A673 (cell line): ENCODE data around the gene ZSWIM8. TPM values are rescaled to one million over a fixed set of nuclear protein-coding genes. Genes with fewer than 3 reads are reported as not detected.

Source experiments
- BruUV-seq: library from RNA; stranded (reverse); fragments of 400-500 nt; replicated peaks from 2 replicates; lab custom pipeline; 2021; lab: Mats Ljungman, UMichigan
- CTCF ChIA-PET: fragments of 300-600 bp; sonication (Branson Sonifier 250); formaldehyde crosslinking; loops from one replicate; lab custom pipeline; 2022; ENCODE audit warnings: antibody characterized with exemption; lab: Charles Lee
- POLR2A ChIA-PET: fragments of 300-600 bp; sonication (Branson Sonifier 250); formaldehyde crosslinking; loops from one replicate; lab custom pipeline; 2022; ENCODE audit warnings: antibody characterized with exemption; ENCODE audit not compliant: low non-redundant PET; lab: Charles Lee
- DNase-seq: peaks from one replicate; pipeline ENCODE4 v3.0.0-alpha.2; 2015; ENCODE audit warnings: low spot score
- H3K27ac ChIP-seq: fragments of 200-600 bp; sonication (generic); 2 replicates; pipeline ENCODE4 v1.5.1; 2016; ENCODE audit warnings: mixed run types, low read depth, mild to moderate bottlenecking, mixed read lengths, antibody characterized with exemption, low read length; ENCODE audit not compliant: poor library complexity, severe bottlenecking
- H3K27me3 ChIP-seq: fragments of 200-600 bp; sonication (generic); replicated peaks from 2 replicates; pipeline ENCODE4 v1.6.1; 2017; ENCODE audit warnings: mixed run types, low read depth, mild to moderate bottlenecking, mixed read lengths, antibody characterized with exemption, low read length; ENCODE audit not compliant: insufficient read depth, poor library complexity
- H3K36me3 ChIP-seq: fragments of 200-600 bp; sonication (generic); 2 replicates; pipeline ENCODE4 v1.6.1; 2016; ENCODE audit warnings: mixed run types, mild to moderate bottlenecking, mixed read lengths, antibody characterized with exemption, low read length; ENCODE audit not compliant: insufficient read depth, poor library complexity, severe bottlenecking
- H3K4me1 ChIP-seq: fragments of 200-600 bp; sonication (generic); 2 replicates; pipeline ENCODE4 v1.6.1; 2017; ENCODE audit warnings: mixed run types, mild to moderate bottlenecking, mixed read lengths, antibody characterized with exemption, low read length; ENCODE audit not compliant: insufficient read depth, poor library complexity, severe bottlenecking
- H3K4me3 ChIP-seq: fragments of 200-600 bp; sonication (generic); 2 replicates; pipeline ENCODE4 v1.5.1; 2016; ENCODE audit warnings: low read depth, mixed run types, mild to moderate bottlenecking, mixed read lengths, low read length; ENCODE audit not compliant: poor library complexity, severe bottlenecking
- H3K9me3 ChIP-seq: fragments of 200-600 bp; sonication (generic); 2 replicates; pipeline ENCODE4 v1.6.1; 2016; ENCODE audit warnings: mixed run types, low read depth, mild to moderate bottlenecking, mixed read lengths, antibody characterized with exemption, low read length; ENCODE audit not compliant: poor library complexity, severe bottlenecking
- CTCF ChIP-seq: fragments of 300-800, 200-600 bp; sonication (generic); conservative IDR thresholded peaks from 2 replicates; pipeline ENCODE4 v1.5.1; 2017; ENCODE audit warnings: low read depth, mild to moderate bottlenecking, antibody characterized with exemption, low read length, moderate library complexity, mixed read lengths
- EZH2 ChIP-seq: fragments of 200-600 bp; sonication (generic); IDR thresholded peaks from 2 replicates; pipeline ENCODE4 v1.6.1; 2017; ENCODE audit warnings: borderline replicate concordance, low read depth, mild to moderate bottlenecking, mixed read lengths, antibody characterized with exemption, low read length; ENCODE audit not compliant: poor library complexity, severe bottlenecking
- intact Hi-C: fragments of 100-400 bp; cut with micrococcal nuclease; formaldehyde crosslinking; loops from one replicate; pipeline ENCODE4 v1.10.0; 2022; ENCODE audit not compliant: unreplicated experiment
- total RNA-seq: library from RNA; stranded (reverse); gene quantifications from 2 replicates; pipeline ENCODE4 v1.2.3, GENCODE V29; 2021

Gene ZSWIM8
- total RNA-seq, 1 experiment from 2014 or later = 71.3 TPM

DNA sequence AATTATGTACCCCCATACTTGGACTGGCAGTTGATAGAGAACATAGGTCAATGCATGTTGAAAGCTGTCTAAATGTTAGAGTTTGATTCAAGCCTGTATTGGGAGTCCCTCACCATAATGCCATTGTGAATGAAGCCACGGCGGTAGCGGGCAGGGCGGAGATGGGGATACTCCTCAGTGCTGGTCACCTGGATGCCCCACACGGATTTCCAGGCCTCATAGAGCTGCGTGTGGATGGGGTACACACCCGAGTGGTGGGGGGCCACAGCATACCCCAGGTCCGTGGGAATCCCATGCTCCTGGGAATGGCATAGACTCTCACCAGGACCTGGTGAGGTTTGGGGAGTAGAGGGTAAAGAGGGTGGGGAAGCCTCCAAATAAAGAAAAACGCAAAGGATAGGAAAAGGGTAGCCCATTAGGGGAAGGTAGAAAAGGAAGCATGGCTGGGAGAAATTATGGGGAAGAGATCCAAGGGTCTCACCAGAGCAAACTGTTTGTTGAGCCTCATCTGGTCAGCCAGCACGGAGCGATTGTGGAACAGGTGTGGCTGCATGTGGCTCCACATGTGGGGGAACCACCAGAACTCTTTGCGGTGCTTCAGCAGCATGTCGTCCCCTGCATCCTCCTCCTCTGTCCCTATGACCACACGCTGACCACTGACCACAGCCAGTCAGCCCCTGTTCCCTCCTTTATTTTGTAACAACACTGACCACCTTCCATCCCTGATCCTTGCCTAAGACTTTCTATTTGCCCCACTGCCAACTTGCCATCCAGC lies 21.0 kb downstream of the ZSWIM8 start:
- POLR2A ChIA-PET = no interaction called here
- CTCF ChIA-PET = no interaction called here
- H3K9me3 ChIP-seq = no peaks in the 10 kb centered on the region
- no peaks in the 10 kb centered on the region for H3K27me3 ChIP-seq
- no peak overlapping the region for H3K27ac ChIP-seq
- intact Hi-C loops = no loop called here
- H3K4me1 ChIP-seq = no peaks in the 10 kb centered on the region
- no TSS peak for BruUV-seq
- peaks cover 47% of the 10 kb centered on the region for H3K36me3 ChIP-seq
- DNase-seq = no peak
- no peak overlapping the region for H3K4me3 ChIP-seq
- TF ChIP-seq EZH2 = no peak
- TF ChIP-seq CTCF = no peak

DNA sequence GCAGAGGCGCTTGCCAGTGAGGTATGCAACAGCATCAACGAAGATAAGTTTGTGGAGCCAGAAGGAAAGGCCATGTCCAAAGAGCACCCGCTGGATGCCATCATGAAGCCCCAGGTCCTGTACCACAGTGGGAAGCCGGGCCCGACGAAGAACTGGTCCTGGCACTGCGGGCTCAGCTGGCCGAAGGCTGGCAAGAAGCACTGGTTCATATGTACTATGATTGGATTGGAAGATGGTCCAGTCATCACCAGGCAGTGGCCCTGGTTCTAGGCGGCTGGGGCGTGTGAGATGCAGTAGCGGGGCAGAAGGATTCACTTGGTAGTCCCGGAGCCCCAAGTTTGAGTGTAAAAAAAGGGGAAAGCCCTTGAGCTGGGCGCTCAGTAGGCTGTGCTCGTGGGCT lies 22.1 kb downstream of the ZSWIM8 start:
- peaks cover 38% of the 10 kb centered on the region for H3K36me3 ChIP-seq
- H3K27me3 ChIP-seq = no peaks in the 10 kb centered on the region
- no TSS peak for BruUV-seq
- DNase-seq = no peak
- intact Hi-C loops = no loop called here
- H3K27ac ChIP-seq = no peak overlapping the region
- H3K9me3 ChIP-seq = no peaks in the 10 kb centered on the region
- POLR2A ChIA-PET = interaction anchor here (0.6 kb wide), 1 partner anchor 64 kb away, joined by 4 read pairs; no protein-coding TSS in a partner anchor
- CTCF ChIA-PET = no interaction called here
- H3K4me1 ChIP-seq = no peaks in the 10 kb centered on the region
- no peak for TF ChIP-seq EZH2
- TF ChIP-seq CTCF = no peak
- no peak overlapping the region for H3K4me3 ChIP-seq

DNA sequence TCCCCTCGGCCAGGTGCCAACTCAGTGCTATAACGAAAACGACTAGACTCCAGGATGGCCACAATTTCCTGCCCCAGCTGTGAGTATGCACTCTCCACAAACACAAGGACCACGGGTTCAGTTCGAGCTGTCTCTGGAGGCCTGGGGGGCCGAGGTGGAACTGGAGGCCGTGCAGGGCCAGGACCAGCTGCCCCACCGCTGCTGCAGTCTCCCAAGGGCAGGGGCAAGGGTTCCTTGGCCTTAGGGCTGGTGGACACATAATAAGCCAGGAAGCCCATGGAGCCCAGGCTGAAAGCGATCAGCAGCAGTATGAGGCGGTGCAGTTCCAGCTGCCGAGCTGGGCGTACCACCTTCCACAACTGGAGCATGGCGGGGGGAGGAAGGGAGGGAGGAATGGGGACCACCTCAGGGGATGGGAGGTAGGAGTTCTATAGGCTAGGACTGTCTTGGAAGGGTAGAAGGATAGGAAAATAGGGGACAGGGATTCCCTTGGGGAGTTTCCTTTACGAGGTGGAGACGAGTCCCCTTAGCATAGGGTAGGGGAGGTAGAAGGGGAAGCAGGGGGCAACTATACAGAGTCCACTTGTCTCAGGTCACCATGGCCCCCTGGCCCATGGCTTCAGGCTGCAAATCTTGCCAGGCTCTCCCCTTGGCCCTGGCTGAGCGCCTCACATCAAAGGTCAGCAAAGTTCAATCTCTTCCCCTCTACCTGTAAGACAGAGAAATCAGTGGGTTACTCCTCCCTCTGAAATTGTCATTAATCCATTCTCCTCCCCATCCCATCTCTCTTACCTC lies 22.8 kb downstream of the ZSWIM8 start:
- no peak overlapping the region for H3K4me3 ChIP-seq
- no peaks in the 10 kb centered on the region for H3K9me3 ChIP-seq
- intact Hi-C loops = no loop called here
- no peak for DNase-seq
- BruUV-seq = no TSS peak
- TF ChIP-seq CTCF (no peak), EZH2 (no peak)
- H3K36me3 ChIP-seq = peaks cover 30% of the 10 kb centered on the region
- no peaks in the 10 kb centered on the region for H3K27me3 ChIP-seq
- H3K27ac ChIP-seq = no peak overlapping the region
- no peaks in the 10 kb centered on the region for H3K4me1 ChIP-seq
- ChIA-PET POLR2A (interaction anchor here (0.6 kb wide), 1 partner anchor 65 kb away, joined by 4 read pairs; no protein-coding TSS in a partner anchor), CTCF (no interaction called here)
